Germinal center (tissue), 1 donor: Measurements from ENCODE around the gene DNAJC3.
"Not testable (repeated sequence)": the region's sequence is repeated elsewhere in the genome, so short reads cannot be mapped to it uniquely, and the experiment has no call there.

Experiments used
- DNase-seq: peaks from one replicate; pipeline ENCODE4 v3.0.0; 2012; ENCODE audit warnings: mixed read lengths, low spot score

DNAJC3 gene

DNA sequence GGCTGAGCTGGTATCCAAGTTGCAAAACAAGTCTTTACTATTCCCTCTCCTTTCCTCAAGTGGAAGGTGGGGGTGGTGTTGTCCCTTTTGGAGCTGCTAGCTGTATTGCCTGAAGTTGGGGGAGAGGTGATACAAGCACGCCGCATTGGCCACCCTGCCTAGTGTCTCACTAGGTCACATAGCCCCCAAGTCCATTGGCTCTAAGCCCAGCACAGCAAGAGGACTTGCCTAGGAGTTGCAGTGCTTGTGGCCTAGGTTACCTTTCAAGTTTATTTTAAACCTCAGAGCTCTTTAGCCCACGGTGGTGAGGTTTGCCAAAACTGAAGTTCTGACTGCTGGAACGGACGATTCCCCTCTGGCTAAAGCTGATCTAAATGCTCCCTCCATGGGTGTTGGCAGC, 5.3 kb upstream of the DNAJC3 start:
- DNase-seq = no peak

DNA sequence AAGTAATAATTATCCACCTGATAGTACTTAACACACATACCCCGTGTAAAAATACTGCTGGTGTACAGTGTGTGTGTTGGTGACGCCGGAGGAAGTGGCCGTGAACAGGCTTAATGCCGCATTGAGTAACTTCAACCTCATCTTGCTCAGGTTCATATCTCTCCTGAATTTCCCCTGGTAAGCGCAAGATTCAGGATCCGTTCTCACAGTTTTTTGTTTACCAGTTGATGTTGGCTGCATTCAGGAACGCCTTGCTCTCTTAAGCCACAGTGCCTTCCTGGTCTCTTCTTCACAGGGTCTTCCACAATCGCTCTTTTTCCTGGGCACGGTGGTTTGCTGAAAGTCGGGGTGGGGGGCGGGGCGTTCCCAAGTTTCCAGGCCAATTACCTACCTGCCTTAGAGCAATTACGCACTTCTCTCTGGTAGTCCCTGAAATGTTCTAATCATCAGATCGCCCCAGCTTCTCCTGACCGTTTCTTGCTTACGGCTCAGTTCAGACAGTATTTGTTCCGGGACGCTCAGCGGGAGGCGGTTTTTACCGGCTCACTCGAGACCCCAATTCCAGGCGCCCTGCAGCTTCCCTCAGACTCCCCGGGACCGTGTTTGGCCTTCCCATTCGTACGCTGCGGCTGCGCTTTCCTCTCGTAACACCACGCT, 706 bp upstream of the DNAJC3 start:
- DNase-seq = no peak

DNA sequence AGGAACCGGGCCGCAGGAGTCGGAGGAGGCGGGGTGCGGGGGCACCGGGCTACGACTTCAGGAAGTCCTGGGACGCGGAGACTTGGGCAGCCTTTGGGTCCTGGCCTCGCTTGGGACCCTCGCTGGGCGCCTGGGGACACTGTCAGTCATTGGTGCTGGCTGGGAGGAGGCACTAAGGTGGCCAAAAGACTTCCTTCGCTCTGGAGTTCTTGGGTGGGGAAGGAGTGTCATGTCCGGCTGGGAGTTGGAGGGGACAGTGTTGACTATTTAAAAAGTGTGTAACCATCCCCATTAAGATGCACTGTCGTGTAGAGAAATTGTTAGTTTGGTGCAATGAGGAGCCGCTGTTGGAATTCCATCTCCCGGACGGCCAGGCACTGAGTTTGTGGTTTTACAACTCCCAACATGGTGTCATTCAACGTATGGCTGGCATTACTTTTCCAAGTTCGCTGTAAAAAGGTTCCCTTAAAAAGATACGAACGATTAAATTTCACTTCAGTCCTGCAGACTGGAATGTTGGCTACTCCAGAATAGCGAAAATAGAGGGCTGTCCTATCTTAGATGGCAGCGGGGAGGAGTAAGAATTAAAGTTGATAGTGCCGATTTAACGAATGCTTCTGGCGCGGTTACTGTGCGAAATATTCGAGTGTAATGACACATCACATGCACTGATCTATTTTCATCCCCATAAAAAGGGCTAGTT, 776 bp downstream of the DNAJC3 start:
- DNase-seq = no peak

DNA sequence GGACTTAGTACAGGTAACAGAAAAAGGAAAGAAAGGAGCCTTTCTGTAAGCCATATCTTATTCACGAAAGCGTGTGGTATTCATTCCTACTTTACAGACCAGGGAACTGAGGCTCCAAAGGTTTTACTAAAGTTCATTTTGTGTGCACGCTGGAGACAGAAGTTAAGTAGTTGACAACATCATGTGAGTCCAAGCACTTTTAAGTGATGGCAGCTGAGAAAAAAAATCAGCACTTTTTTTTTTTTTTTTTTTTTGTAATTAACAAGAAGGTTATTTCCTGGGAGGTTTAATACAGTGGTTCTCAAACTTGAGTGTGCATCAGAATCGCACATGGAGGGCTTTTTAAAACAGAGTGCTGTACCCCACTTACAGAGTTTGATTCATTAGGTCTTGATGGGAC, 2.0 kb downstream of the DNAJC3 start:
- no peak for DNase-seq

DNA sequence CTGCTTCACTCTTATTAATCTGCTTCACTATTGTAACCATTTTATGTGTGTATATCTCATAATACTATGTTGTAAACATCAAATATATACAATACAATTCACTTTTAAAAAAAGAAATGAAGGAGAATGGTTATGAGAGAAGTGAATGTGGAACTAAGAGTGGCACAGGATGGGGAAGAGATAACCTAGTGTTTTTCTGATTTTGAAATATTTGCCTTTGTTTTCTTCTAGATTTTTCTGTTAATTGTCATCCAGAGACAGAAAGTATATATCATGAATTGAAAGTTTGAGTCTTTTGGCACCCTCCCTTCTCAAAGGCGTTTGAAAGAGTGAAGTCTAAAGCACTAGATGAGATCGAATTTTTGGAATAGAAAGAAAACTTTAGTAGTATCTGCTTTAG, 2.8 kb downstream of the DNAJC3 start:
- DNase-seq = no peak

DNA sequence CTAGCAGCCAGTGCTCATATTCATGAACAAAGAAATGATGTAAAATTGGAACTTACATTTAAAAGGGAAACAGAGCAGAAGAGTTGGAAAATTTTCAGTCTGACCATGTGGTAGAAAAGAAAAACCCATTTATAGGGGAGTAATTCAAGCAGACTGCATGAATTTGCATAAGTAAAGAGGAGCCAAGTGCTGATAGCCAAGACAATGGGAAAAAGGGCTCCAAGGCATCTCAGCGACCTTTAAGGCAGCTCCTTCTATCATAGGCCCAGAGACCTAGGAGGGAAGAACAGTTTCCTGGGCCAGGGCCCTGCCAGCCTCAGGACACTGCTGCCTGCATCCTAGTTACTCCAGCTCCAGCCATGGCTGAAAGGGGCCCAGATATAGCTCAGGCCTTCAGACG, 7.5 kb downstream of the DNAJC3 start:
- no peak for DNase-seq

DNA sequence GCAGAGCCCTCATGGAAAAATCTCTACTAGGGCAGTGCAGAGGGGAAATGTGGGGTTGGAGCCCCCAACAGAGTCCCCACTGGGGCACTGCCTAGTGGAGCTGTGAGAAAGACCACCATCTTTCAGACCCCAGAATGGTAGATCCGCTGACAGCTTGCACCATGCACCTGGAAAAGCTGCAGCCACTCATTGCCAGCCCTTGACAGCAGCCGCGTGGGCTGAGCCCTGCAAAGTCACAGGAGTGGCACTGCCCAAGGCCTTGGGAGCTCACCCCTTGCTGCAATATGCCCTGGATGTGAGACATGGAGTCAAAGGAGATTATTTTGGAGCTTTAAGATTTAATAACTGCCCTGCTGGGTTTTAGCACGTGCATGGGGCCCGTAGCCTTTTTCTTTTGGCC, 8.0 kb downstream of the DNAJC3 start:
- not testable (repeated sequence) for DNase-seq

DNA sequence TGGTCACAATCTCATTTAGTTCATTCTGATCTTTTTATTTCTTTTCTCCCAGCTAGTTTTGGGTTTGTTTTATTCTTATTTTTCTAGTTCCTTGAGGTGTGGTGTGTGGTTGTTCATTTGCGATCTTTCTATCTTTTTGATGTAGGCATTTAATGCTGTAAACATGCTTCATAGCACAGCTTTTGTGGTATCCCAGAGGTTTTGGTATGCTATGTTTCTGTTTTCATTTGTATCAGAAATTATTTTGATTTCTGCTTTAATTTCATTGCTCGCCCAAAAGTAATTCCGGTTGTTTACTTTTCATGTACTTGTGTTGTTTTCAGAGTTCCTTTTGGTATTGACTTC, 12.6 kb downstream of the DNAJC3 start:
- no peak for DNase-seq

DNA sequence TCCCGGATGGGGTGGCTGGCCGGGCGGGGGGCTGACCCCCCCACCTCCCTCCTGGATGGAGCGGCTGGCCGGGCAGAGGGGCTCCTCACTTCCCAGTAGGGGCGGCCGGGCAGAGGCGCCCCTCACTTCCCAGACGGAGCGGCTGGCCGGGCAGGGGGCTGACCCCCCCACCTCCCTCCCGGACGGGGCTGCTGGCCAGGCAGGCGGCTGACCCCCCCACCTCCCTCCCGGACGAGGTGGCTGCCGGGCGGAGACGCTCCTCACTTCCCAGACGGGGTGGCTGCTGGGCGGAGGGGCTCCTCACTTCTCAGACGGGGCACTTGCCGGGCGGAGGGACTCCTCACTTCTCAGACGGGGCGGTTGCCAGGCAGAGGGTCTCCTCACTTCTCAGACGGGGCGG, 14.0 kb downstream of the DNAJC3 start:
- not testable (repeated sequence) for DNase-seq

DNA sequence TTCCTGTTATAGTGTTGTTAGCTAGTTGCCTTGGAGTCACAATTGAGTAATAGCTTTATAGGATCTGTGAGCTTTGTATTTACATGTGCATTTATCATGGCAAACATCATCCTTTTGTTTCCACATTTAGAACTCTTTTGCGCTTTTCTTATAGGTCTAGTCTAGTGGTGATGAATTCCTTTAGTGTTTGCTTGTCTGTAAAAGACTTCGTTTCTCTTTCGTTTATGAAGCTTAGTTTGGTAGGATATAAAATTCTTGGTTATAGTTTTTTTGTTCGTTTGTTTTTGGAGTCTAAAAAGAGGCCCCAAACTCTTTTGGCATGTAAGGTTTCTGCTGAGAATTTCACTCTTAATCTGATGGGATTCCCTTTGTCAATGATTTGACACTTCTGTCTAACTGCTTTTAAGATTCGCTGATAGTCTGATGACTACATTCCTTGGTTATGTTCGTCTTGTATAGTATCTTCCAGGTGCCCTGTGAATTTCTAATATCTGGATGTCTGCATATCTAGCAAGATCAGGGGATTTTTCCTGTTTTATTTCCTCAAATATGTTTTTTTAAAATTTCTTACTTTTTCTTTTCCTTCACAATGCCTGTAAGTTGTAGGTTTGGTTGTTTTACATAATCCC, 20.2 kb downstream of the DNAJC3 start:
- DNase-seq = no peak

DNA sequence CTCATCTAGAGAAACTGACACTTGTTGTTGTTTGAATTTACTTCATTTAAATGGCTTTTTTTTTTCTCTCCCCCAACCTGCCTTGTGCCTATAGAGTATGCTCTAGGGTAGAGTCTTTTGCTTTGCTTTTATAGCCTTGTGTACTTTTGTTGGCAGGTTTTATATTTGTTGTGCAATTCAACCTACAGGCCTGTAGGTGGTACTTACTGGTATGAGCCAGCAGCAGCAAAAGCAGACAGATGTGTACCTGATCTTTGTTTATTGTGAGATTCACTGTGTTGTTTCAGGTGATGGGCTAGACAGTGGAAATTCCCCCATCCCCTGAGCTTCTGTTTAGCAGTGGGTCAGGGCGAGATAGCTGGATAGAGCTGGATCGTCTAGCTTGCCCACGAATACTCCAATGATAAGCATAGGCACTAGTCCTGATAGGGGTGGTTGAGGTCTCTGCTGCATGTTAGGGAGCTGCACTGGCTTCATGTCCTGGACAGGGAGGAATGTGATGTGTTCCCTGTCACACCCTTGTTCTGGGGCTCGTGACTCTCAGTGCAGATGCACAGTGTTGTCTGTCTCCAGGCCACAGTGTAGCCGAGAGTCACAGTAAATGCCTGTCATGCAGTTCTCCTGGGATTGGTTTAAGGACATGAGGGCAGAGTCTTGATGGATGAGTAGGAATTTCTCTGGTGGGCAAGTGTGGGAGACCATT, 21.3 kb downstream of the DNAJC3 start:
- DNase-seq = peak; percentile 8

DNA sequence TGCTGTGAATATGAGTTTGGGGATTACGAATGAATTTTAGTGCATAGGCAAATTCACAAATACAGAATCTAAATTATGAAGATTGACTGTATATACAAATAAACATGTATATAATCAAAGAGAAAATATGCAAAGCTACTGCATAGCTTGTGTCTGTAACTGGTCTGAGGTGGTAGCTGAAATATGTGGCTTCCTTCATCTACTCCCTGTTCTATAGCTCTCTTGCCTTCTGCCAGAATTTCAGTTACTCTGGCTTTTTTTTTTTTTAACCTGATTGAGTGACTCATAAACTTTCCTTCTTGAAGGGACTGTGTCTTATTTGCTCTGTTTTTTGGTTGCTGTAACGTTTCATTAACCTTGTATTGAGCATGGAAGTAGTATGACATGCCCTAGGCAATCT, 26.6 kb downstream of the DNAJC3 start:
- no peak for DNase-seq

DNA sequence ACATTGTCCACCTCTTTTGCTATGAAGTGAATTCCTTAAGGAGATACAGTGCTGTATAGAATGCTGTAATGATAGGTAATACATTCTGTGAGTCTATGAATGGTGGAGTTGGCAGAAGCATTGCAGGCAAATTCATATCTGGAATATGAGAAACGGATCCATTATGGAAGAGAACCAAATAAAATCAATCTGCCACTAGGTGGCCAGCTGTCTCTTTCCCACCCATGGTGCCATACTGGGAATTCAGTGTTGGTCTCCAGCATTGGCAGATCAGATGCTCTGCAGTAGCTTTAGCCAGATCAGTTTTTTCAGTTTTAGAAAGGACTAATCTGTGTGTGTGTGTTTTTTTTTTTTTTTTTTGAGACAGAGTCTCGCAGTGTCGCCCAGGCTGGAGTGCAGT, 27.6 kb downstream of the DNAJC3 start:
- no peak for DNase-seq

DNA sequence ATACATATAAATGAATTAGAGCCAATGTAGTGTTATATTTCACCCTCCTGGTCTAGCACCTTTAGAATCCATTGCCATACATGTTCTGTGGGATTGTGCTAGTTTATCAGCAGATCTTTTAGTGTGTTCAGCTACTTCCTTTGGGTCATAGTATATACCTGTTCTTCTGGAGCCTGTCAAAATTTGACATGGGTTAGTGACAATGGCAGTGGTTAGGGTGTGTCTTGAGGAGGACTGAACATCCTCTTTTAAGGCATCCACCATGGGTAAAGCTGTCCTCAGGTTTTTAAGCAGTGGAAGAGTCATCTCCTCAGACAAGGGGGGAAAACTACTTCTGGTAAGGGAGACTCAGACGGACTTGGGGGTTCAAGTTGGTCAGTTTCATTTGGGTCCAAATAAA, 29.4 kb downstream of the DNAJC3 start:
- no peak for DNase-seq

DNA sequence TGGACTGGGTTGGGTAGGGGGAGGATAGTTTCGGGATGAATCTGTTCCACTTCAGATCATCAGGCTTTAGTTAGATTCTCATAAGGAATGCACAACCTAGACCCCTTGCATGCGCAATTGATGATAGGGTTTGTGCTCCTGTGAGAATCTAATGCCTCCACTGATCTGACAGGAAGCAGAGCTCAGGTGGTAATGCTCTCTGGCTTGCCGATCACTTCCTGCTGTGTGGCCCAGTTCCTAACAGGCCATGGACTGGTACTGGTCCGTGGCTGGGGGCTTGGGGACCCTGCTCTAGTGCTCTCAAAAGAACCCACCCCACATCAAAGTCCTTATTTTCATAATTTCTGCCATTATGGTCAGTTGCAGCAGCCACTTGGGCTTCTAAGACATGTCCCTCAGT, 30.1 kb downstream of the DNAJC3 start:
- DNase-seq = no peak

DNA sequence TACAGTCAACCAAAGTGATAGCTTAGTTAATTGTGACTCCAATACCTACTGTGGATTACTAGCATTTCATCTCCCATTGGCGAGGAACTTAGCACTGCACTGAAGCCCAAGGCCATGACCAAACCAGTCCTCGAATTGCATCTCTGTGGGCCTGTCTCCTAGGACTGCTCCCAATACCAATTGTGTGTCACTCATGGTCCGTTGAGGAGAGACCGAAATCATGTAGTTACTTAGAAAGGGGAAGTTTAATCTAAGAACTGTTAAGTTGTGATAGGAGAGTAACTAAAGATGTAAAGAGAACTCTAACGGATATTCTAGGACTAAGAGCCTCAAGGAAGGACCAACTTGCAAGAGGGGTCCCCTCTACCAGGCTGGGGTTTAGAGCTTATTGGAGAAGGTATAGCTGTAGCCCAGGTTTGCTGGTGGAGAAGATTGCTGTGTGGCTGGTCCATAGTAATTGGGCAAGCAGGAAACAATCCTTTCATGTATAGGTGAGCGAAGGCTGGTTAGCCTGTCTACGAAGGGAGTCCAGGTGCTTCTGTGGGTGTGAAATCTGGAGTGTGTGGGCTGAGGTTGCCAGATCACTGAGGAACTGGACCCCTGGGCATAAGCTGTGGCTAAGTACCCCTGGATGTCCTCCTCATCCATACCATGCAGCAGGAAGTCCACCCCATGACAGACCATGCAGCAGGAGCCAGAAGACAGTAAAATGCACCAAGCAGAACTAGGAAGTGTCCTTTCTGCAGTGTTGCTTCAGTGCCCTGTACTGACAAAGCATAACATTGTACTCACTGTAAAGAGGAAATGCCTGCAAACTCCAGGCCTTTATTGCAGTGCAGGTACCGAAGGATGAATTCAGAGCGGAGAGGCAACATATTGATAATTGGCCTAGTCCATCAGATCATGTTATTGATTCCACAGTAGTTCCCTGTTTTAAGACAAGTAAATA, 30.8 kb downstream of the DNAJC3 start:
- no peak for DNase-seq

DNA sequence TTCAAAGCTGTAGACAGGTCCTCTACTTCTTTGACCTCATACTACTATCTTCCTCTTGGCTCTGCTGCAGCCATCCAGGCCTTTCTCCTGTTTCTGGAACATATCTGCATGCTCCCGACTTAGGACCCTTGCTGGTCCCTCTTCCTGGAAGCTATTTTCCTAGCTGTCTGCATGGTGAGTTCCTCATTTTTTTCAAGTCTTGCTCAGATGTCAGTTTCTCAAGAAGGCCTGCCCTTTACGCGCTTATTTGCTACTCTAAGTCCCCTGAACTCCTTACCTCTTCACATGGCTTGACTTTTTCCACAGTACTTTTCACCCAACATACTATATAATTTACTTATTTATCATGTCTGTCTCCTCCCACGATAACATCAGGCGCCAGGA, 31.4 kb downstream of the DNAJC3 start:
- DNase-seq = no peak

DNA sequence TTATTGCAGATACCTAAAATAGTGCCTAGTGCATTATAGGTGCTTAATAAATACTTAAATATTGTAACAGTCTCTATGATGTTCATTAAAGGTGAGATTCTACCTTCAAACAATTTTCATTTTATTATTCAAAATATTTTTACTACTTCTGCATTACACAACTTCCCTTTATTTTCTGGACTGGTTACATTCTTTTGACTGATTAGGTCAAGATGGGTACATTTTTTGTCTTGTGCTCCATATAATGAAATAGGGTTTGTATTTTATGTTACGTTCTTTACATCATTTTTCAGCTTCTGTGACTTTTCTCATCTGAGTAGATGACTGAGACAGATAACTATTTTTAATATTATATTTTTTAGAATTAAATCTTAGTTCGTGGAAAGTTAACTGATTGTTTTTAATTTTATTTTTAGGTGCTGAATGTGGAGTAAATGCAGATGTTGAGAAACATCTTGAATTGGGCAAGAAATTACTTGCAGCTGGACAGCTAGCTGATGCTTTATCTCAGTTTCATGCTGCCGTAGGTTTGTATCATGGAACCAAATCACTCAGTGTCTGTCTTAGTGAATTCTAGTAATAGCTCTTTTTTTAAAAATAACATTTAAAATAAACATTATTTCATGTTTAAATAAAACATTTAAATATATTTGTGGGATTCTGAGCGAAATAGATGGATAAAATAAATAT, 32.0 kb downstream of the DNAJC3 start:
- DNase-seq = no peak

DNA sequence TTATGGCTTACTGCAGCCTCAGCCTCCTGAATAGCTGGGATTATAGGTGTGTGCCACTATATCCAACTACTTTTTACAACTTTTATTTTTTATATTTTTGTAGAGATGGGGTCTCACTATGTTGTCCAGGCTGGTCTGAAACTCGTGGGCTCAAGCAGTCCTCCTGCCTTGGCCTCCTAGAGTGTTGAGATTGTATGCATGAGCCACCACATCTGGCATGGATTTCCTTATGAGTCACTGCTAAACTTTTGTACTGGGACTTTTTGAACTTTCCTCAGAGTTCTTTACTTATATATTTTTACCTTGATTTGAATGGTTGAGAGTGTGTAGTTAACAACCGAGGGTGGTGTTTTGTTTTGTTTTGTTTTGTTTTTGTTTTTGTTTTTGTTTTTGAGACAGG, 33.4 kb downstream of the DNAJC3 start:
- DNase-seq = no peak

DNA sequence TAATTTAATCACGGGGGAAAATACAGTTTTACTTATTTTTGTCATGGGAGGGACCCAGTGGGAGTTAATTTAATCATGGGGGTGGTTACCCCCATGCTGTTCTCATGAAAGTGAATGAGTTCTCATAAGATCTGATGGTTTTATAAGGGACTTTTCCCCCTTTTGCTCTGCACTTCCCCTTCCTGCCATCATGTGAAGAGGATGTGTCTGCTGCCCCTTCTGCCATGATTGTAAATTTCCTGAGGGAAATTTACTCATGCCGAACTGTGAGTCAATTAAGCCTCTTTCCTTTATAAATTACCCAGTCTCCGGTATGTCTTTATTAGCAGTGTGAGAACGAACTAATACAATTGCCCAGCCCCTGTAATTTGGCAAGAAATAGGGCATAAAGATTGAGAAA, 35.9 kb downstream of the DNAJC3 start:
- DNase-seq = not testable (repeated sequence)

DNA sequence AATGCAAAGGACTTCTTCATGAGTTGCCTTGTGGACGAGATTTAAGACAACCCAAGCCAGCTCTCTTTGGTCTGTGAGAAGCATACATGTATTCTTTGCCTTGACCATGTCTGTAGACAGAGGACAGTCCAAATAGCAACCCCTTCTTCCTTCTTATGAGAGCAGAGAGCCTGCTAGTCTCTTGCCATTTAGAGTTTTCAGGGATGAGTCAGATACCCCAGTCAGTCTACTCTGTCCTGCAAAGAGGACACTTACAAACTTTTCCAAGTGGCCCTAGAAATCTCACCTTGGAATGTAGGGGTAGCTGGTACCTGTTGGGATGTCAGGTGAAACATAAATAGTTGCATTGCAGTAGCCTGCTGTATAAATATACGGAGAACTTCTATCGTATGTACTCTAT, 36.7 kb downstream of the DNAJC3 start:
- DNase-seq = no peak
